IPS-NIHi11 (cell line): ENCODE measurements around the gene MAPT.
"Not testable (repeated sequence)": the region's sequence is repeated elsewhere in the genome, so short reads cannot be mapped to it uniquely, and the experiment has no call there.

ENCODE experiments used
- DNase-seq: peaks from one replicate; pipeline ENCODE4 v3.0.0; 2012; ENCODE audit warnings: mixed read lengths, low spot score

The MAPT gene

GRCh38 chr17:45900723-45901415 lies 6.5 kb downstream of the MAPT start:
- no peak for DNase-seq

DNA sequence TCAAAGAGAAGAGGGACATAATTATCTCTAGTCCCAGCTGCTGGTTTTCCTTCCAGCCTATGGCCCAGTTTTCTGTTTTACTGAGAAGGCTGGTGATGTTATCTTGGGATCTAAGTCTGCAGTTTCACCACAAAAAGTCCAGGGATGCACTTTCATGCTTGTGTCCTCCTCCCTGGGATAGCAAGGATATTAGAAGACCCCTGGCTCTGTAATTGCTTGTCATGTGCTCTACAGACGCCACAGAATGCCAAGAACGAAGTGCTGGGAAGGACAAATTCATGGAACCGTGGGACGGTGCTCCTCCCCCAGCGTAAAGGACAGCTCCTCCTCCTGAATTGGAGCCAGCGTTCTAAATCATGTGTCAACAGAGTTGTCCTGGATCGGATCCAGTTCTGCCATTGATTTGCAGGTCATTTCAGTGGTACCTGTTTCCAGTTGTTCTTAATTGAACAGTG lies 8.6 kb downstream of the MAPT start:
- DNase-seq, result no peak

GRCh38 chr17:45904866-45905265 lies 10.5 kb downstream of the MAPT start:
- DNase-seq, result no peak

DNA sequence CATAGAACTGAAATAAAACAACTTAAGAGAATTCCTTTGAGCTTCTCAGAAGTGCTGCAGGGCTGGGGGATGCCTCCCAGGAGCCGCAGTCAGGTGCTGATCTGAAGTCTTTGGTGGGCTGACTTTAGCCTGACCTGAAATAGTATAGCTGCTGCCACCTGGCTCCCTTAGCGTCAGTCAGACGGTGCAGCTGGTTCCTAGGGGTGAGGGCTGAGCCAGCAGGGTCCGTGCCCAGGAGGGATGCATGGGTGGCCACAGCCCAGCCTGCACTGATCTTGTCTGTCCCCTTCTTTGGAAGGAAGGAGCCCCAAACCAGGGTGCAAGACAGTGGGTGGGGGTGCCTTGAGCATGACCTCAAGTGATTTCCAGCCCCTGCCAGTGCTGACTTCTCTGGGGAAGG lies 11.5 kb downstream of the MAPT start:
- no peak for DNase-seq

- DNase-seq, result no peak
Measured at GRCh38 chr17:45906237-45906636, 11.9 kb downstream of the MAPT start.

DNA sequence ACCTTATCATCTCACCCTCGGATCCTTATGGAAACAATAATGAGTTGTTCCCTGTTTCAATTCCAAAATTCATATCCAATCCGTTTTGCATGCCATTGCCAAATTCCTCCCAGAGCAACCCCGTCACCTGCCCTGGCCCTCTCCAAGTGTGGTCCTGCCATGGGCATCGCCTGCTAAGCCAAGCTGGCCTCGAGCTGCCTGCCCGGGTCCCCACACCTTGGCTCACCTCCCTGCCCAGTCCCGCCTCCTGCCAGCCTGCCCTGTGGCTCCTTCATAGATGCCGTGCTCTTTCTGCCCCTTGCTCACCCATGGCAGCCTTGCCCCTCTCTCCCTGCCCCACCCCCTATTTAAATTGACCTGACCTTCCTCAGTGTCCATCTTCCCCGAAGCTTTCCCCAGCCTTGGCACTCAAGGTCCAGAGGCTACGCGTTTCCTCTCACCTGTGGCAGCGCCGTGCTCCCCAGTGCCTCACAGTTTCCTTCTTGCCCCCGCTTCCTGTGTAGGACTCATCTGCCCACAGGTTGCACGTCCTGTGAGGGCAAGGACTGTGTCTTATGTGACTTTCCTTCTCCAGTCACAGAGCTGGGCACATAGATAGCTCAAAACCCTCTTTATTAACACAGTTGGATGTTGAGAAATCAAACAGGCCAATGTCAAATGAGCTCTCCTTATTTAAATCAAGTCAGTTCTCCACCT lies 12.7 kb downstream of the MAPT start:
- DNase-seq, result no peak

- DNase-seq, result no peak
Measured at GRCh38 chr17:45907750-45908395, 13.5 kb downstream of the MAPT start.

DNA sequence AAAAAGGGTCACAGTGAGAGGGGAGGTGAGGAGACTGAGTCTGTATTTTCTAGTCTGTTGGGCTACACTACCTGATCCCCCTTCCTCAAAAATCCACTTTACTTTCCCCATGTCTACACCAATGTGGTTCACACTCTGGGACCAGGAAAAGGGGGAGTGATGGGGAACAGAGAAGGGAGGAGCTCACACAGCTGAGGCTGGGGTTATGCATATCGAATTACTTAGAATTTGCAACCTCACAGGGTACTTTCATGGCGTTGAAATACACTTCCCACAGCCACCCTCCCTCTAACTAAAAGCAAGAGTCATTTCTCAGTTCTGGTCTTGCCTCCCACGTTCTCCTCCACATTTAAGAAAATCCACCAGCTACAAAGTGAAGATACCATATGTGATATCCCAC lies 14.1 kb downstream of the MAPT start:
- DNase-seq, result no peak

GRCh38 chr17:45908935-45909334 lies 14.6 kb downstream of the MAPT start:
- DNase-seq, result no peak

DNA sequence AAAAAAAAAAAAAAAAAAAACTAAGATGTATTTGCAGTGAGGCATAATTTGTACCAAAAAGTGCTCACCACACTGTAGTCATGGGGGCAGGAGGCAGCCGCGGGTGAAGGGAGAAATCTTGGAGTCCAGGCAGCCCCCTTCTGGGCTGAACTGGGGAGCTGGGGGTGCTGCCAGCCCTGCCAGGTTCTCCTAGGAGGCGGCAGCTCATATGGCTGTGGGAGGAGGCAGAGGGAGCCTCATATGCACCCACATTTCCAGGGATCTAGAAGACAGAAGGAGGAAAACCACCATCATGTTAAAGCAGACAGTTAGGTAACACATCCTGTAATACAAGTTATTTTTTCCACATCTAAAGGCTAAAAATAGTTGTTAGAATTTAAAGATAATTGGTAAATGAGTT lies 16.3 kb downstream of the MAPT start:
- no peak for DNase-seq

DNA sequence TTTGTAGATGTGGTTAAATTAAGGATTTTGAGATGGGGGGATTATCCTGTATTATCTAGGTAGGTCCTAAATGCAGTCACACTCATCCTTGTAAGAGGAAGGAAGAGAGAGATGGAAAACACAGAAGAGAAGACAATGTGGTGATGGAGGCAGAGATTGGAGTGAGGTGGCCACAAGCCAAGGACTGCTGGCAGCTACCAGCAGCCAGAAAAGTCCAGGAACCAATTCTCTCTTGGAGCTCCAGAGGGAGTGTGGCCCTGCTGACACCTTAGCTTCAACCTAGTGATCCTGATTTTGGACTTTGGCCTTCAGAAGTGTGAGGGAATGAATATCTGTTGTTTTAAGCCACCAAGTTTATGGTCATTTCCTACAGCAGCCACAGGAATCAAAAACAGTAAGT lies 18.0 kb downstream of the MAPT start:
- DNase-seq, result no peak

DNA sequence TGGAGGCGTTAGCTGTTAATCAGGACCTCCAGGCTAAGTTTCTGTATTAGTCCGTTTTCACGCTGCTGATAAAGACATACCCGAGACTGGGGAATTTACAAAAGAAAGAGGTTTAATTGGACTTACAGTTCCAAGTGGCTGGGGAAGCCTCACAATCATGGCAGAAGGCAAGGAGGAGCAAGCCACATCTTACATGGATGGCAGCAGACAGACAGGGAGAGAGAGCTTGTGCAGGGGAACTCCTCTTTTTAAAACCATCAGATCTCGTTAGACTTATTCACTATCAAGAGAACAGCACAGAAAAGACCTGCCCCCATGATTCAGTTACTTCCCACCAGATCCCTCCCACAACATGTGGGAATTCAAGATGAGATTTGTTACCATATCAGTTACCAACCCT lies 18.7 kb downstream of the MAPT start:
- not testable (repeated sequence) for DNase-seq

- DNase-seq, result no peak
Measured at GRCh38 chr17:45914047-45914717, 19.8 kb downstream of the MAPT start.

DNA sequence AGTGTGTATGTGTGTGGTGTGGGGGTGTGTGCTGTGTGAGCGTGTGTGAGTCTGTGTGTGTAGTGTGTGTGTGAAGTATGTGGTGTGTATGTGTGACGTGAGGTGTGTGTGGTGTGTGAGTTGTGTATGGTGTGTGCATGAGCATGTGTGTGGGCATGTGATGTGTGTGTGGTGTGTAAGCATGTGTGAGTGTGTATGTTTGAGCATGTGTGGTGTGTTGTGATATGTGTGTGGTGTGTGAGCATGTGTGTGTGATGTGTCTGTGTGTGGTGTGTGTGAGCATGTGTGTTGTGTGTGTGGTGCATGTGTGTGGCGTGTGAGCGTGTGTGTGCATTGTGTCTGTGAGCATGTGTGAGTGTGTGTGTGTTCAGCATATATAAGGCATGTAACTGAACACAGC lies 20.9 kb downstream of the MAPT start:
- DNase-seq, result no peak

DNA sequence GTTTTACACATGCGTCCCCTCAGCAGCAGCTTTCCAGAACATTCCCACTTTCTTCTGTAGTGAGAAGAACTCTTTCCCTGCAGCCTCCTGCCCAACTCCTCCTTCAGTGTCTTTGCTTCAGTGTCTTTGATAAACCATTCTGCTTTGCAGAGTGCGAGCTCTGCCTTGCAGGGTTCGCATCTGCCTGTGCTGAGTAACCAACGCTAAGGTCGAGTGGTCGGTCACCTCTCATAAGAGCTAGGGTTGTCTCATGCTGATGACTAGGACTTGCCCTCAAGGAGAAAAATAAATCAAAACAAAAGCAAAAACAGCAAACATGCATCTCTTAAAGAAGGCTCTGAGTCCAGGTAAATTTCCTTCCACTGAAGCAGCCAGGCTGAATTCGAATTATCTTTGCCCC lies 22.7 kb downstream of the MAPT start:
- DNase-seq, result no peak

GRCh38 chr17:45918241-45918745 lies 23.9 kb downstream of the MAPT start:
- no peak for DNase-seq

DNA sequence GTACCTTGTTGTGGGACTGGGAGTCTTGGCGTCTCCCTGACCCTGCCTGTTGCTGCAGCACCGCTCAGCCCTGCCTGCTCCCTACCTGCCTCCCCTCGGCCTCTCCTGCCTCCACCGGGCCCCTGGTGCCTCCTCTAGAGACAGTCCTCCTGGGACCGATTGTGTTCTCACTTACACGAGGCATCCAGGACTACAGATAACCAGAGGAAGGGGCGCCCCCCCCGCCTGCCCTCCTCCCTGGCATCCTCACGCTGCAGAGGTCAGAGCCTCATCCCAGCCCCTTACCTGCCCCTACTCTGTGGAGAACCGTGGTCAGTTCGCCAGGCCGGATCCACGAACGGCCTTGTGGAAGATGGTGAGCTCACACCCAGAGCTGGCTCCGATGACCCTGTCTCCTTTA lies 24.8 kb downstream of the MAPT start:
- DNase-seq, result no peak

- no peak for DNase-seq
Measured at GRCh38 chr17:45920083-45920482, 25.7 kb downstream of the MAPT start.

- DNase-seq, result no peak
Measured at GRCh38 chr17:45923511-45924268, 29.3 kb downstream of the MAPT start.

- no peak for DNase-seq
Measured at GRCh38 chr17:45924332-45924820, 30.0 kb downstream of the MAPT start.

DNA sequence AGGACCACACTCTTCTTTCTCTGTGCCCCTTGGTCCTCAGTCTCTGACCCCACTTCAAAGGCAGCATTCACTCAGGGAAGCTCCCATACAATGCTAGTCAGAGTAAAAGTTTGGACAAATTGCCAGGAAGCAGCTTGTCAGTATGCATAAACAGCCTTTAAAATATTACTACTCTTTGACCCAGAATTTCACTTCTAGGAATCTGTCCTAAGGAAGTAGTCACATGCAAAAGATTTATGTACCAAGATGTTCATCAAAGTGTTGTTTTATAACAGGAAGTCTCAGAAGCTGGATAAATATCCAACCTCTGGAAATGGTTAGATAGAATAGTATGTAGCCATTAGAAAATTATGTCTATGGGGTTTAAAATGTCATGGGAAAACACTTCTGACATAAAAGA lies 31.0 kb downstream of the MAPT start:
- no peak for DNase-seq

DNA sequence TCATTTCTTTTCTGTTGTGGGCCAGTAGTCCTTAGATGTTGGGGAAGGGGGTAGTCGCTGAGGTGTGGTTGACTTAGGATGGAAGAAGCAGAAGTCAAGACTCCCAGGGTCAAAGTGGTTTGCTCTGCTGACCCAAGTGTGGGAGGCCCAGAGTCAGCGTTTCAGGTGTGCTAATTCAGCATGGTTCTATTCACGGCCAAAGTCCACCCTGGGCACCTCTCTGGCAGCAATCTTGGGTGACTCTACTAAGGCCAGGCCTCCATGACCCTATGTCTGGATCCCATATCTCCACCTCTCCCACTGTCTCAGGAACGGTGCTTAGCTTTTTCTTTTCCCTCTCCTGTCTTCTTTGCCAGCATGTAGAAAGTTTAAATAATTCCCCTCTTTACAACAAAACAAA lies 32.9 kb downstream of the MAPT start:
- no peak for DNase-seq
